ENCODE measurements around the gene HPN. TPM values are rescaled to one million over a fixed set of nuclear protein-coding genes. Genes with fewer than 3 reads are reported as not detected.
"Not testable (repeated sequence)": the region's sequence is repeated elsewhere in the genome, so short reads cannot be mapped to it uniquely, and the experiment has no call there.

HPN gene
- total RNA-seq, result under 1 TPM in 2 of 3 donors, not detected in 1; 0.26 to 0.38 TPM

GRCh38 chr19:35041548-35042055, at the start of gene HPN:
Gene HPN (plus strand): TSS chr19:35041721. CDS start chr19:35042507, 786 bp downstream.
- H3K4me1 Mint-ChIP-seq (ENCODE audit: low read depth), result peaks cover 37% of the 10 kb centered on the region
- H3K9me3 Mint-ChIP-seq, result no peaks in the 10 kb centered on the region
- DNase-seq (no peak), ATAC-seq (no peak)
- H3K27me3 Mint-ChIP-seq (ENCODE audit: low read depth), result peaks cover 3% of the 10 kb centered on the region
- H3K4me3 Mint-ChIP-seq, result peak within 1 kb of the TSS; percentile 63
- H3K36me3 Mint-ChIP-seq (ENCODE audit: insufficient read depth), result no peaks in the 10 kb centered on the region

DNA sequence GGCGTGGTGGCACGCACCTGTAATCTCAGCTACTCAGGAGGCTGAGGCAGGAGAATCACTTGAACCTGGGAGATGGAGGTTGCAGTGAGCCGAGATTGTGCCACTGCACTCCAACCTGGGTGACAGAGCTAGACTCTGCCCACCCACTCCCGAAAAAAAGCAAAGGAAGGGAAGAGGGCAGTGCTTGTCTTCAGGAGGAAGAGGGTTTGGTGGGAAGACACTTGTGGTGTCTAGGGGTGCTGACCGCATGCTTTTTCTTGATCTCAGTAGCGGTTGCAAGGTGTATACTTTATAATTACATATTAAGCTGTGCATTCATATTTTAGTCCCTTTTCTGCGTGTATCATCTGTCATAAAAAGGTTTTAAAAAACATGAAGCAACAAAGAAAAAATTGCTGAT, 48.9 kb upstream of the HPN start:
- not testable (repeated sequence) for ATAC-seq; DNase-seq; H3K36me3 Mint-ChIP-seq (ENCODE audit: insufficient read depth); H3K4me3 Mint-ChIP-seq; H3K27me3 Mint-ChIP-seq (ENCODE audit: low read depth); H3K9me3 Mint-ChIP-seq
- peaks cover 31% of the 10 kb centered on the region for H3K4me1 Mint-ChIP-seq (ENCODE audit: low read depth)

DNA sequence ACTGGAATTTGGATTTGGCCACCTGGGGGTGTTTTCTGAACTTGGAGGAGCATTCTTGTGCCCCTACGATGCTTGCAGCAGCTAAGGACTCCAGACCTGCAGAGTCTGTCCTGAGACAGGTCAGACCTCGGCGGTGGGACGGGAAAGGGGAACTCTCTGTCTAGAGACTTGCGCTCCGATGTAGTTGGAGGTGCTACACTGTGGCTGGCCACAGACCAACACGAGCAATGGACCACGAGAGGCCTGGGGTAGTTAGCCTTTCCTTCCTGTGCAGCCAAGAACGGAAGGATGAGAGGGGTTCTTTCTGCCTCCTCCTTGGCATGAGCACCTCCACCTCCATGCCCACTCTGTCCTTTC, 47.3 kb upstream of the HPN start:
- no peaks in the 10 kb centered on the region for H3K36me3 Mint-ChIP-seq (ENCODE audit: insufficient read depth)
- peaks cover 38% of the 10 kb centered on the region for H3K4me1 Mint-ChIP-seq (ENCODE audit: low read depth)
- H3K4me3 Mint-ChIP-seq, result no peak overlapping the region
- ATAC-seq (no peak), DNase-seq (no peak)
- no peaks in the 10 kb centered on the region for H3K27me3 Mint-ChIP-seq (ENCODE audit: low read depth)
- no peaks in the 10 kb centered on the region for H3K9me3 Mint-ChIP-seq

GRCh38 chr19:34994643-34995541, 46.6 kb upstream of the HPN start:
- no peak for DNase-seq
- Mint-ChIP-seq H3K27me3 (ENCODE audit: low read depth) (no peaks in the 10 kb centered on the region), H3K4me1 (ENCODE audit: low read depth) (peaks cover 40% of the 10 kb centered on the region), H3K4me3 (no peak overlapping the region), H3K9me3 (no peaks in the 10 kb centered on the region), H3K36me3 (ENCODE audit: insufficient read depth) (no peaks in the 10 kb centered on the region)
- ATAC-seq, result no peak

DNA sequence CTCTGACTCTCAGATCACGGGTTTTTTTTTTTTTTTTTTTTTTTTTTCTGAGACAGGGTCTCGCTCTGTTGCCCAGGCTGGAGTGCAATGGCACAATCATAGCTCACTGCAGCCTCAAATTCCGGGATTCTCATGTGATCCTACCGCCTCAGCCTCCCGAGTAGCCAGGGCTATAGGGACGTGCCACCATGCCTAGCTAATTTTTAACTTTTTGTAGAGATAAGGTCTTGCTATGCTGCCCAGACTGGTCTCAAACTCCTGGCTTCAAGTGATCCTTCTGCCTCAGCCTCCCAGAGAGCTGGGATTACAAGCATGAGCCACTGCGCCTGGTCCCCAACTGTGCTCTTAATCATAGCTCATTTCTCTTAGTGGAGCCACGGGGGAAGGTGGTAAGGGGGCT, 46.0 kb upstream of the HPN start:
- Mint-ChIP-seq H3K27me3 (ENCODE audit: low read depth) (no peaks in the 10 kb centered on the region), H3K9me3 (no peaks in the 10 kb centered on the region), H3K4me1 (ENCODE audit: low read depth) (peaks cover 34% of the 10 kb centered on the region), H3K36me3 (ENCODE audit: insufficient read depth) (no peaks in the 10 kb centered on the region), H3K4me3 (no peak overlapping the region)
- no peak for DNase-seq
- ATAC-seq, result no peak

DNA sequence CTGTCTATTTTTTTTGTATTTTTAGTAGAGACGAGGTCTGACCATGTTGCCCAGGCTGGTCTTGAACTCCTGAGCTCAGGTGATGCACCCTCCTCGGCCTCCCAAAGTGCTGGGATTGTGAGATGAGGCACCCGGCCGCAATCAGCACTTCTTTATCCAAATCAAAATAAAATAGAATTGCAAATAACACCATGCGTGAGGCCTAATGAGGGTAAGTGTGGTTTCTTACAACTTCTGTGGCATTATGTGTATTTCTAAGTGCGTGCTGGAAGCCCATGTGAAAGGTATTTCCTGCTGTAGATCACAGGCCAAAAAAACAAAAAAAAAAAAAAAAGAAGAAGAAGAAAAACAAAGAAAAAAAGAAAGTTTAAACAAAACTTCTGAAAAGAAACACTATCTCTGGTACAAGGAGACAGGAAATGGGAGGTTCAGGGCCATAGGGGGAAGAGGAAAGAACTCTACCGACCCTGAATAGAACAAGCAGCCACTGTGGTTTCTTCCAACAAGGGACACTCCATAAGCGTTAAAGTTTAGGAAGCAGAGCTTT, 44.4 kb upstream of the HPN start:
- H3K36me3 Mint-ChIP-seq (ENCODE audit: insufficient read depth), result peaks cover 3% of the 10 kb centered on the region
- DNase-seq (no peak), ATAC-seq (no peak)
- H3K4me3 Mint-ChIP-seq, result peak overlapping the region; percentile 69
- peaks cover 38% of the 10 kb centered on the region for H3K4me1 Mint-ChIP-seq (ENCODE audit: low read depth)
- no peaks in the 10 kb centered on the region for H3K27me3 Mint-ChIP-seq (ENCODE audit: low read depth)
- H3K9me3 Mint-ChIP-seq, result no peaks in the 10 kb centered on the region

- peak overlapping the region; percentile 69 for H3K4me3 Mint-ChIP-seq
- H3K36me3 Mint-ChIP-seq (ENCODE audit: insufficient read depth); DNase-seq; H3K27me3 Mint-ChIP-seq (ENCODE audit: low read depth); ATAC-seq; H3K9me3 Mint-ChIP-seq: not testable (repeated sequence)
- H3K4me1 Mint-ChIP-seq (ENCODE audit: low read depth), result peaks cover 48% of the 10 kb centered on the region
Observed at GRCh38 chr19:34998224-34998623, 43.3 kb upstream of the HPN start.

- peaks cover 5% of the 10 kb centered on the region for H3K36me3 Mint-ChIP-seq (ENCODE audit: insufficient read depth)
- no peak for DNase-seq
- no peaks in the 10 kb centered on the region for H3K9me3 Mint-ChIP-seq
- ATAC-seq, result no peak
- no peaks in the 10 kb centered on the region for H3K27me3 Mint-ChIP-seq (ENCODE audit: low read depth)
- peak overlapping the region; percentile 85 for H3K4me3 Mint-ChIP-seq
- peaks cover 54% of the 10 kb centered on the region for H3K4me1 Mint-ChIP-seq (ENCODE audit: low read depth)
Observed at GRCh38 chr19:34998777-34999497, 42.6 kb upstream of the HPN start.

GRCh38 chr19:34999498-35000337, 41.8 kb upstream of the HPN start, which contains the start of gene GRAMD1A:
Gene GRAMD1A (plus strand): TSS chr19:35000323. CDS start chr19:35000479, 156 bp downstream.
- peak; percentile 64 to 67 for ATAC-seq
- Mint-ChIP-seq H3K4me3 (peak within 1 kb of the TSS; percentile 98), H3K9me3 (no peaks in the 10 kb centered on the region), H3K27me3 (ENCODE audit: low read depth) (no peaks in the 10 kb centered on the region), H3K36me3 (ENCODE audit: insufficient read depth) (peaks cover 5% of the 10 kb centered on the region), H3K4me1 (ENCODE audit: low read depth) (peaks cover 60% of the 10 kb centered on the region)
- DNase-seq, result peak; percentile 66

DNA sequence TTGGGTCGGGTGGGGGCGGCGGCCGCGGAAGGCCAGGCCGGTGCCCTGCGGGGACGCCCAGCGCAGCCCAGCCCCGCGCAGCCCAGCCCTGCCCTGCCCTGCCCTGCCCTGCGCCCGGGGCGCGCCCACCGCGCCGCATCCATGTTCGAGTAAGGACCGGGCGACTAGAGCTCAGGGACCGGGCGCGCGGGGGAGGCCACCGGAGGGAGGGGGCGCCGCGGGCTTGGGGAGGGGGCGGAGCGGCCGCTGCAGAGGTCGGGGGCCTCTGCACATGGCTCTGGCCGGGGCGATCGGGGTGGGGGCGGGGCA, 41.2 kb upstream of the HPN start:
- H3K9me3 Mint-ChIP-seq, result no peaks in the 10 kb centered on the region
- H3K4me3 Mint-ChIP-seq, result no peak overlapping the region
- no peak for DNase-seq
- peaks cover 5% of the 10 kb centered on the region for H3K36me3 Mint-ChIP-seq (ENCODE audit: insufficient read depth)
- H3K27me3 Mint-ChIP-seq (ENCODE audit: low read depth), result no peaks in the 10 kb centered on the region
- H3K4me1 Mint-ChIP-seq (ENCODE audit: low read depth), result peaks cover 62% of the 10 kb centered on the region
- no peak for ATAC-seq

DNA sequence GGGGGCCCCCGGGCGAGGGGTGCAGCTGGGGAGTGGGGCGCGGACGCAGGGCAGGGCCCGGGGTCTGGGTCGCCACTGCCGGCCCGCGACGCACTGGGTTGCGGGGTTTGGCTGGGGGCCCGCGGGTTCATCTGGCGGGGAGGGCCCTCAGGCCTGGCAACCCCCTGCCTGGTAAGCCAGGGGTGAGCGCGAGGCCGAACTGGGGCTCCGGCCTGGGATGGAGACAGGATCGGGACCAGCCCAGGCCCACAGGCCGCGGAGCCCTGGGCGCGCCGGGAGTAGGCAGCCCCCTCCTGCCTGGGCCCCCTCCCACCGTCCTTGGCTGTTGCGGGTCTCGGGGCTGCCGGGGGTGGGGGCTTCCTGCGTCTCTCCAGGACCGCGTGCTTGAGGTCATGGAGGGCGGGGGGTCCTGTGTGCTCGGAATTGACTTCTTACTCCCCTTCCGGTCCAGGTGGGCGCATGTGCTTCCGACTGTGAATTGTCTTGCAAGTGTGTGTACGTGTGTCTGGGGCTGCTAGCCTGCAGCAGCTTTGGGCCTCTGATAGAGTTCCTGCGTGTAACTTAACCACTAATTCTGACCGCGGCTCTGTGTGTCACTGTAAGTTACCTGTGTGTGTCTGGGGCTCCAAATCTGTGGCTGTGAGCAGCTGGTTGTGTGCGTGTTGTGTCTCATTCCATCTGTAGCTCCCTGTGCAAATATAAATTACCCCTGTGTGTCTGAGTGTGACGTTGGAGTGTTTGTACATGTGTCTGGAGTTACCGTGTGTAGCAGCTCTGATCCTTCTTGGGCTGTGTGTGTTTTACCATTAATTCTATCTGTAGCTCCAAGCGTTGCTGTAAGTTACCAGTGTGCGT, 40.6 kb upstream of the HPN start:
- Mint-ChIP-seq H3K9me3 (no peaks in the 10 kb centered on the region), H3K4me1 (ENCODE audit: low read depth) (peaks cover 66% of the 10 kb centered on the region), H3K4me3 (peak overlapping the region; percentile 98), H3K27me3 (ENCODE audit: low read depth) (no peaks in the 10 kb centered on the region), H3K36me3 (ENCODE audit: insufficient read depth) (peaks cover 6% of the 10 kb centered on the region)
- DNase-seq (peak; percentile 48), ATAC-seq (peak; percentile 41 to 42)

DNA sequence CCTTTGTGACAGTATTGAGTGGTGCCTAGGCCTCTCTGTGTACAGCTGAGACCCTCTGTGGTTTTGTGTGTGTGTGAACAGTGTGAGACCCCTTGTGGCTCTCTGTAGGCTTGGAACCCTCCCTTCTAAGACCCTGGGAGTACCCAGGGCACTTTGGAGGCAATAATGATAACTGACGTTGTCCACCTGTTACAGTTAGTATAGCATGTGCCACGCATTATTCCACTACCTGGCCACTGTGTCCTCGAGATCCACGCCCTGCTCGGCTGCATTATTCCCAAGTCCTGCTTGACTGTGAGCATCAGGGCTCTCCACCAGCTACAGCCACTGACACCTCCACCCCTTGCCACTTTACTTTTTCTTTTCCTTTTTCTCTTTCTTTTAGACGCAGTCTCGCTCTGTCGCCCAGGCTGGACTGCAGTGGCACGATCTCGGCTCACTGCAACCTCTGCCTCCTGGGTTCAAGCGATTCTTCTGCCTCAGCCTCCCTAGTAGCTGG, 39.4 kb upstream of the HPN start:
- DNase-seq, result no peak
- H3K9me3 Mint-ChIP-seq, result no peaks in the 10 kb centered on the region
- peaks cover 67% of the 10 kb centered on the region for H3K4me1 Mint-ChIP-seq (ENCODE audit: low read depth)
- no peak for ATAC-seq
- peaks cover 10% of the 10 kb centered on the region for H3K36me3 Mint-ChIP-seq (ENCODE audit: insufficient read depth)
- no peaks in the 10 kb centered on the region for H3K27me3 Mint-ChIP-seq (ENCODE audit: low read depth)
- H3K4me3 Mint-ChIP-seq, result peak overlapping the region; percentile 98

All from activated T-cell treated with anti-CD3 and anti-CD28 coated beads, Interleukin-2, amount 50 U/mL, for 4 hours (primary cell).